ENCODE results near the gene FEM1C.
"Not testable (repeated sequence)": the region's sequence is repeated elsewhere in the genome, so short reads cannot be mapped to it uniquely, and the experiment has no call there.

FEM1C gene

GRCh38 chr5:115480900-115481299 is 63.7 kb downstream of the FEM1C start:
- no peak for DNase-seq (ENCODE audit: low read depth, low spot score)
- H3K27ac ChIP-seq = no peak overlapping the region

- DNase-seq (ENCODE audit: low read depth, low spot score) = no peak
- no peak overlapping the region for H3K27ac ChIP-seq
Observed at GRCh38 chr5:115480271-115480670, 64.3 kb downstream of the FEM1C start.

GRCh38 chr5:115479166-115479873 is 65.3 kb downstream of the FEM1C start:
- not testable (repeated sequence) for H3K27ac ChIP-seq; DNase-seq (ENCODE audit: low read depth, low spot score)

- H3K27ac ChIP-seq = no peak overlapping the region
- no peak for DNase-seq (ENCODE audit: low read depth, low spot score)
Observed at GRCh38 chr5:115478281-115478680, 66.3 kb downstream of the FEM1C start.

- no peak overlapping the region for H3K27ac ChIP-seq
- DNase-seq (ENCODE audit: low read depth, low spot score) = no peak
Observed at GRCh38 chr5:115477581-115477980, 67.0 kb downstream of the FEM1C start.

GRCh38 chr5:115475788-115476187 is 68.8 kb downstream of the FEM1C start:
- DNase-seq (ENCODE audit: low read depth, low spot score) = no peak
- H3K27ac ChIP-seq = no peak overlapping the region

- DNase-seq (ENCODE audit: low read depth, low spot score) = no peak
- no peak overlapping the region for H3K27ac ChIP-seq
Observed at GRCh38 chr5:115472271-115473025, 72.1 kb downstream of the FEM1C start.

- no peak overlapping the region for H3K27ac ChIP-seq
- DNase-seq (ENCODE audit: low read depth, low spot score) = no peak
Observed at GRCh38 chr5:115471345-115472063, 73.1 kb downstream of the FEM1C start.

GRCh38 chr5:115470921-115471320 is 73.7 kb downstream of the FEM1C start:
- DNase-seq (ENCODE audit: low read depth, low spot score) = no peak
- no peak overlapping the region for H3K27ac ChIP-seq
